ENCODE data around the gene MICAL2.

GRCh38 chr11:12279672-12280108 lies 169.3 kb downstream of the MICAL2 start:
- no peak for TF ChIP-seq CTCF (IDR thresholded peaks at IDR 0.05 in 4 of 5, conservative IDR thresholded peaks at IDR 0.05 in 1 of 5)
- no peak for TF ChIP-seq POLR2A (IDR thresholded peaks at IDR 0.05)

Measured in gastrocnemius medialis (tissue), 4 donors.